ENCODE measurements around the gene HPN.
"Not testable (repeated sequence)": the region's sequence is repeated elsewhere in the genome, so short reads cannot be mapped to it uniquely, and the experiment has no call there.

The HPN gene

GRCh38 chr19:35044317-35045117 lies 3.0 kb downstream of the HPN start:
- DNase-seq = no peak

DNA sequence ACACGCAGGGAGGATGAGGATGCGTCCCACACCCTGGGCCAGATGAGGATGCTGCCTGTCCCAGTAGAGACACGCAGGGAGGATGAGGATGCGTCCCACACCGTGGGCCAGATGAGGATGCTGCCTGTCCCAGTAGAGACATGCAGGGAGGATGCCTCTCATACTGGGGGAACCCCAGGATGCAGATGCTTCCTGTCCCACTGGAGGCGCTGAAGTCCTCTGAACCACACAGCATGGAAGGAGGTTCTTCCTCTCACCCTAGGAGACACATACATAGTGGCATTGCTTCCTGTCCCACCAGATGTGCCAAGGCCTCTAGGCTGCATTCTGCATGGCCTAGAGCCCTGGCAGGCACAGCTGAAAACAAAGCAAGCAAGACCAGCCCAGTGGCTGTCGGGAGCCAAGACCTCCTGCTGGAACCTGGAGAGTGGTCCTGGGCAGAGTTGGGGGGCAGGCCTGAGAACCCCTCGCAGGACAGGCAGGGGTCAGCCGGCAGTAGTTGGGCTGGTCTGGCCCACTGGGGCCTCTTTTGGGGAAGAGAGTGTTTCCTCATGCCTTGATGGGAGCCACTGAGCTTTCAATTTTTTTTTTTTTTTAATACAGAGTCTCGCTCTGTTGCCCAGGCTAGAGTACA lies 4.3 kb downstream of the HPN start:
- DNase-seq = no peak

DNA sequence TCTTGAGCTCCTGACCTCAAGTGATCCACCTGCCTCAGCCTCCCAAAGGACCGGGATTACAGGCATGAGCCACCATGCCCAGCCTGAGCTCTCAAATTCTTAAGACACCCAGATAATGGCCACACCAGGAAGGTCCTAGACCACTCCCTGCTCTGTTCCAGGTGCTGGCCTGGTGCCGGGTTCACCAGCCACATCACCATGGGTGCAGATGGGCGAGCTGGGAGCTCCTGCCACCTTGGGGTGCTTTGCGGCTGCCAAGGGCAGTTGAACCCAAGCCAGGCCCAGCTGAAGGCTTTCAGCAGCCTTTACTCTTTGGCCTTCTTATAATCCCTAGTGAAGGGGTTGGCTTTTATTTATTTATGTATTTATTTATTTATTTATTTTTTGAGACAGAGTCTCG lies 4.9 kb downstream of the HPN start:
- no peak for DNase-seq

GRCh38 chr19:35048911-35049411 lies 7.4 kb downstream of the HPN start:
- no peak for DNase-seq

DNA sequence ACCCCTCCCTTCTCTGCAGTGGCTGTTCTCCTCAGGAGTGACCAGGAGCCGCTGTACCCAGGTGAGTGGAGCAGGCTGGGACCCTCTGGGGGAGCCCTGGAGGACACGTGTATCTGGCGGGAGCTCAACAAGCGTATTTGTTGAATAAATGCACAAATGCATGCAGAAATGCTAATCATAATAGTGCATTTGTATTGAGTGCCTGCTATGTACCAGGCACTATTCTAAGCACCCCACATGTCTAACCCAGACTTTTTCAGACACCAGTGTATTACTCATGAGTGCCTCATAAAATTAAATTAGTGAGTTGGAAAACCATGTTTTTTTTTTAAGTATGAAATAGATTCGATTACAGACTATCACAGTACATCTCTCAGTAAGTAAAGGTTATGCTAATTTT lies 7.9 kb downstream of the HPN start:
- DNase-seq = no peak

GRCh38 chr19:35050662-35051061 lies 9.1 kb downstream of the HPN start:
- DNase-seq = not testable (repeated sequence)

DNA sequence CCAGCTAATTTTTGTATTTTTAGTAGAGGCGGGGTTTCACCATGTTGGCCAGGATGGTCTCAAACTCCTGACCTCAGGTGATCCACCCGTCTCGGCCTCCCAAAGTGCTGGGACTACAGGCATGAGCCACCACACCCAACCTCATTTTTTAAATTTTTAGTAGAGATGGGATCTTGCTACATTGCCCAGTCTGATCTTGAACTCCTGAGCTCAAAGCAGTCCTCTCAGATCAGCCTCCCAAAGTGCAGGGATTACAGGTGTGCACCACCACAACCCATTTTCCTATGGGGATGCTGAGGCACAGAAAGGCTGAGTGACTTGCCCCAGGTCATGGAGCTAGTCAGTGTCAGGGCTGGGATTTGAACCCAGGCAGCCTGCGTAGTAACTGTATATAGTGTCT lies 9.7 kb downstream of the HPN start:
- DNase-seq = not testable (repeated sequence)

DNA sequence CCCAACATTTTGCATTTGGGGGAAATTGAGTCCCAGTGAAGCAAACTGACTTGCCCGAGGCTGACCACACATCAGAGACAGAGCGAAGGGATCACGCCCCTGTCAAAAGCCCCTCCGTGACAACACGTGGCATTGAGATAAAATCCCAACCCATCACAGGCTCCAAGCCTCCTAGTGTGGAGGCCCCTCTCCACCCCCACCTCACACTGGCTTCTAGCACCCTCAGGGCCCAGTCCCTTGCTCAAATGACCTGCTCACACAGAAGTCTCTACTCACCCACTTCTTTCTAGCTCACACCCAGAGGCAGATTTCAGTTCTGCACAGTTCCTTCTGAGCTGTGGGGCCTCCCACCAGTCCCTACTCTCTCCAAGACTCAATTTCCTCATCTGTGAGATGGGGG lies 10.3 kb downstream of the HPN start:
- no peak for DNase-seq

DNA sequence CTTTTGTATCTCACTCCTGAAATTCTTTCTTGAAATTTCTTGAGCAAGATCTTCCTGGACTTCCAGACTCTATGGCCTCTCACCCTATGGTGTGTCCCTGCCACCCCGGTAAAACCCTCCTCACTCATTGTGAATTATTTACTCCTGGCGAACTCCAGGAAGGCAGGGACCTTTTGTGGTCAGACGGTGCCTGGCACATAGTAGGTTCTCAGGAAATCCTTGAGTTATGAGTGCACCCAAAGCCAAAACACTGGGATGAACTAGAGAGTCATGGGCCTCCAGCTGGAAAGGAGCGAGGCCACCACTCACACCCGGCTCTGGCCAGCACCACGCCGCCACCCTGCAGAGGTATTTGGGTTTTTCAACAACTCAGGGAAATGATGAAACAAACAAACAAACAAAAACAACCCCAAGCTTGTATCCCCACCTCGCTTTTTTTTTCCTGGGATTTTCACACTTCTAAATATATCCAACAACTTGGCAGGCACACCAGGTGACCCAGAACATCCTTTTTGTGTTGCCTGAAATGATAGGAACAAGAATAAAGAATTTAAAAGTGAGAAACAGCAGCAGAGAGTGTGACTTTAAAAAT lies 11.2 kb downstream of the HPN start:
- no peak for DNase-seq

GRCh38 chr19:35053667-35054293 lies 12.3 kb downstream of the HPN start:
- DNase-seq = no peak

DNA sequence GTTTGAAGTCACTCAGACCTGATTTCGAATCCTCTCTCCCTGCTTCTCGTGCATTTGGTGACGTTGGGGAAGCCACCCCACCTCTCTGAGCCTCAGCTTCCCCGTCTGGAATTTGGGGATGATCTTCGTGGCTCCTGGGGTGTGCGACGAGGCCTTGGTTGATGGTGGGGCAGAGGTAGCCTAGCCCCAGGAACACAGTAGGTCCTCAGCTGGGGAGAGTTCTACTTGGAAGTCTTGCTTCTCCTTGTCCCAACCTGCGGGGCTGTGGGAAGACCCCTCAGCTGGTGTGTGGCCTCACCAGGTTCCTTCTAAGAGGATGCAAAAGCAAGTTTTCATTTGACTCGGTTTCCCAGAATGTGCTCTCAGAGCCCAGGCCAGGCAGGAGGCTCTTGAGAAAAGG lies 13.1 kb downstream of the HPN start:
- DNase-seq = no peak

- no peak for DNase-seq
Measured at GRCh38 chr19:35055715-35056179, 14.2 kb downstream of the HPN start.

DNA sequence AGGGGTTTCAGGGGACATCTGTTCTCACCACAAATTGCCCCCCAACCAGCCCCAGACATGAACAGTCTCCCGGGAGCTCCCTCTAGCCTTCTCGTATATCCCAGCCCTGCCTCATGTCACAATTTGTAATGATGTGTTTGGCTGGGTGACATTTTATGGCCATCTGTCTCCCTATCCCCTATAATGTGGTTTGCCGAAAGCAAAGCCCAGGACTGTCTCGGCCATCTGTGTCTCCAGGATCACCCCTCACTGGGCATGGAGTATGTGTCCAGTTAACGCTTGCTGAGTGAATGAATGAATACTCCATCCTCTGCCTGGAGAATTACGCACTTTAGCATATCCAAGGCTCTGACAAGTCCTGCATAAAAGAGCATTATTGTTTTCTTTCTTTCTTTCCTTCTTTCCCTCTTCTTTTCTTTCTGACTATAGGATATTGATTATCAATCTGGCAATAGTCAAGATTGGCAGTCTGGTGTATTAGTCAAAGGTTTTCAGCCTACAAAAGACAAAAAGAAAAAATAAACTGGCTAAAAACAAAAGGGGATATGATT lies 15.1 kb downstream of the HPN start:
- DNase-seq = no peak

DNA sequence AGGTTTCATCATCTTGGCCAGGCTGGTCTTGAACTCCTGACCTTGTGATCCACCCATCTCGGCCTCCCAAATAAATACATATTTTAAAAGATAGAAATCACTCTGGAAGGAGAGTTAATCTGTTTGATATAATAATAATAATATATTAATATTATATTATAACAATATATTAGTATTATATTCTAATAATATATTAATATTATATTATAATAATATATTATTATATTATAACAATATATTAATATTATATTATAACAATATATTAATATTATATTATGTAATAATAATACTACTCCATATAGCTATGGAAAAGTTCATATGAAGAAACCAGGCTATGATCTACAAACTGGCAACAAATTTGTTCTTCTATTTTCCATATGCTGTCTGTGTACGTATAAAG lies 16.8 kb downstream of the HPN start:
- DNase-seq = no peak

- no peak for DNase-seq
Measured at GRCh38 chr19:35059006-35059798, 17.7 kb downstream of the HPN start.

- no peak for DNase-seq
Measured at GRCh38 chr19:35059799-35060091, 18.2 kb downstream of the HPN start.

DNA sequence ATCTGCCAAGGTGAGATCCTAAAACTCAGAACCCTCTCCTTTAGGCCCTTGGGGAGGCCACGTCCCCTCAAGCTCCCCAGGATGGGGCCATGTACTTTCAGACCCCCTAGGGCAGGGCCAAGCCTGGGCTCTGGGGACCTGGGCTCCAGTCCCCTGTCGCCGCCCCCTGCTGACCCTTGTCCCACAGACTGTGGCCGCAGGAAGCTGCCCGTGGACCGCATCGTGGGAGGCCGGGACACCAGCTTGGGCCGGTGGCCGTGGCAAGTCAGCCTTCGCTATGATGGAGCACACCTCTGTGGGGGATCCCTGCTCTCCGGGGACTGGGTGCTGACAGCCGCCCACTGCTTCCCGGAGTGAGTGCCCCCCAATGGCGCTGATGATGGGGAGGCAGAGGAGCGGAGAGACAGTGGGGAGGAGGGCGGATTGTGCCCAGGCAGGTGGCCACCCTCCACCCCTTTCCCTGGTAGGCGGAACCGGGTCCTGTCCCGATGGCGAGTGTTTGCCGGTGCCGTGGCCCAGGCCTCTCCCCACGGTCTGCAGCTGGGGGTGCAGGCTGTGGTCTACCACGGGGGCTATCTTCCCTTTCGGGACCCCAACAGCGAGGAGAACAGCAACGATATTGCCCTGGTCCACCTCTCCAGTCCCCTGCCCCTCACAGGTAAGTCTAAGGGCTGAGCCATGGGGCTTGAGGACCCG lies 18.8 kb downstream of the HPN start:
- no peak for DNase-seq

DNA sequence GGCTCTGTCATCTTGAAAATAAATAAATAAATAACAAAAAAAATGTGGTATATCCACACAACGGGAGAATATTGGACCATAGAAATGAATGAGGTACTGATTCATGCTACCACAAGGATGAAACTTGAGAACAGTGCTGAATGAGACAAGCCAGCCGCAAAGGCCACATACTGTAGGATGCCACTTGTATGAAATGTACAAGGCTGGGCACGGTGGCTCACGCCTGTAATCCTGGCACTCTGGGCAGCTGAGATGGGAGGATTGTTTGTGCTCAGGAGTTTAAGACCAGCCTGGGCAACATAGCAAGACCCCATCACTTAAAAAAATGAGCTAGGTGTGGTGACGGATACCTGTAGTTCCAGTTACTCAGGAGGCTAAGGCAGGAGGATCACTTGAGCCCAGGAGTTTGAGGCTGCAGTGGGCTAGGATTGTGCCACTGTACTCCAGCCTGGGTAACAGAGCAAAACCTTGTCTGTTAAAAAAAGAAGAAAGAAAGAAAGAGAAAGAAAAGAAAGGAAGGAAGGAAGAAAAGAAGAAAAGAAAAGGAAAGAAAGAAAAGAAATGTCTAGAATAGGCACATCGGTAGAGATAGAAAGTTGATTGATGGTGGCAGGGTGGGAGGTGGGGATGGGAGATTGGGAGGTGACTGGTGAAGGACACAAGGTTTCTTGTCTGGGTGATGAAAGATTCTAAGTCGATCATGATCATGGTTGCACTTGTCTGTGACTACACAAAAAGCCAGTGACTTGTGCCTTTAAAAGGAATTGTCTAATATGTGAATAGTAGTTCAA lies 20.3 kb downstream of the HPN start:
- no peak for DNase-seq

GRCh38 chr19:35062942-35063341 lies 21.4 kb downstream of the HPN start:
- DNase-seq = no peak

GRCh38 chr19:35063940-35064818 lies 22.7 kb downstream of the HPN start:
- no peak for DNase-seq
